ENCODE measurements around the gene SYT1.

GRCh38 chr12:79283364-79283763, 418.8 kb downstream of the SYT1 start:
- TF ChIP-seq POLR2AphosphoS5 (IDR thresholded peaks at IDR 0.05; ENCODE audit: low read depth, low read length) (no peak), TAF1 (IDR thresholded peaks at IDR 0.05; ENCODE audit: borderline replicate concordance, insufficient read depth, low read length) (no peak), SIN3A (IDR thresholded peaks at IDR 0.05; ENCODE audit: borderline replicate concordance, insufficient read depth, low read length) (no peak), REST (IDR thresholded peaks at IDR 0.05; ENCODE audit: insufficient read depth in 1 of 2, low read depth in 2 of 2, low read length in 2 of 2) (no peak), FOXP2 (optimal IDR thresholded peaks at IDR 0.05; ENCODE audit: borderline replicate concordance, extremely low read depth, extremely low read length, insufficient read depth) (no peak)
